C4-2B (cell line): ENCODE measurements around the gene DBP.

Experiments used
- H3K27ac ChIP-seq: fragments of 450-650 bp; 2 replicates; pipeline ENCODE4 v1.5.1; 2017
- CTCF ChIP-seq: fragments of 450-650 bp; conservative IDR thresholded peaks from 2 replicates; pipeline ENCODE4 v1.5.1; 2017; ENCODE audit warnings: mild to moderate bottlenecking
- ZFX ChIP-seq: fragments of 450-650 bp; IDR thresholded peaks from 2 replicates; pipeline ENCODE4 v1.6.1; 2017

The DBP gene

GRCh38 chr19:48672994-48673393 is 35.8 kb upstream of the DBP start, which contains the start of gene NTN5:
Gene NTN5, minus strand, starts transcription at chr19:48673017. Its CDS starts 2,031 bp downstream, at chr19:48670986.
- no peak within 1 kb of the TSS for H3K27ac ChIP-seq
- TF ChIP-seq CTCF: no peak
- TF ChIP-seq ZFX: no peak

DNA sequence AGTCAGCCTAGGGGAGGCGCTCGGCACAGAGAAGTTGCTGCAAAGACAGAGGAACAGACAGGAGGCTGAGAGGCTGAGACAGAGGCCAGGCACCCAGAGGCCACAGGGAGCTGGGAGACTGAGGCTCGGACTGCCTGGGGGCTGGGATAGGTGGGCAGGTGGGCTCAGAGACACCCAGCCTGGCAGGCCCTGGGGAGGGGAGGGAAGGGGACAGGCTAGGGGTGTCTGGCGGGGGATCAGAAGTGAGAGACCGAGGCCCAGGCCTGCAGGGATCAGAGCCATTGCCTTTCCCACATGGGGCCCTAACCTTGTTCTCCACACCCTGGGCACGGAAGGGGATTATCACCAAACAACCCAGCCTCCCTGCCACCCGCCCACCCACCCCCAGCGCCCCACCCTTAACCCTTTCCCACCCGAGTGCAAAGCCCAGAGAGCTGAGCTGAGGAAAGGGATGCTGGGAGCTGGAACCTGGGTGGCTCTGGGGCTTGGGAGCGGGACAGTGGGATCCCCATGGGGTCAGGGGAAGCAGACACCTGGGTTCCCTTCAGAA is 34.3 kb upstream of the DBP start:
- TF ChIP-seq CTCF (no peak), ZFX (no peak)
- H3K27ac ChIP-seq: no peak overlapping the region

DNA sequence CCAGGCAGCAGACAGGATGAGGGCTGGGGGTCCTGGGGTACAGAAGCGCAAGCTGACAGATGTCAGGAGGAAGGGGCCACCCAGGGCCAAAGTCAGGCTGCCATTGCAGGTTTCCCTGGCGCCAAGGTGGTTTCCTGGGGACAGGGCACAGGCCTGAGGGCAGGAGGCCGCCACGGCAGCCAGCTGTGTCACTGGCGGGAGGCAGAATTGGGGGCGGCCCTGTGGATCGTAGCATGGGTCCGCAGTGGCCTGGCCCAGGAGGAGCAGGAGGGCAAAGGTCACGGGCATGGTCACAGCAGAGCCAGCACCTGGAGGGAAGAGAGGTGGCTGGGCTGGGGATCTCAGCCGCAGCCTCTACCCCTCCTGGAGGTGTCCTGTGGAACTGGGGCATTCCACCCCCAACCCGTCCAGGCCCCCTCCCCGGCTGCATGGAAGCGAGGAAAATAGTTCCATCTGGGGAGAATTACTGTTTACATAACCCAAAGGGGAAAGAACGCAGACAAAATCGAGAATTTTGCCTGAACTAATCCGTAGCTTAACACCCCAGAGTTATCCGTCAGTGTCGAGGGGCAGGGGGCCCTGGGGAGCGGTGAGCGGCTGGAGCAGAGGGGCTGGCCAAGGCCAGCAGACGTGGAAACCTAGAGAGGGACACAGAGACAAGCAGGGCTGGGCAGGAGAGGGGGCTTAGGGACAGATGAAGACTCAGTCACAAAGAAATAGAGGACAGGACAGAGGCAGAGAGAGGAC is 33.7 kb upstream of the DBP start:
- no peak overlapping the region for H3K27ac ChIP-seq
- TF ChIP-seq CTCF (no peak), ZFX (no peak)

GRCh38 chr19:48669903-48670668 is 32.9 kb upstream of the DBP start:
- no peak overlapping the region for H3K27ac ChIP-seq
- no peak for TF ChIP-seq CTCF
- TF ChIP-seq ZFX: no peak

- no peak overlapping the region for H3K27ac ChIP-seq
- TF ChIP-seq CTCF: no peak
- no peak for TF ChIP-seq ZFX
Measured at GRCh38 chr19:48668761-48669160, 31.6 kb upstream of the DBP start.

DNA sequence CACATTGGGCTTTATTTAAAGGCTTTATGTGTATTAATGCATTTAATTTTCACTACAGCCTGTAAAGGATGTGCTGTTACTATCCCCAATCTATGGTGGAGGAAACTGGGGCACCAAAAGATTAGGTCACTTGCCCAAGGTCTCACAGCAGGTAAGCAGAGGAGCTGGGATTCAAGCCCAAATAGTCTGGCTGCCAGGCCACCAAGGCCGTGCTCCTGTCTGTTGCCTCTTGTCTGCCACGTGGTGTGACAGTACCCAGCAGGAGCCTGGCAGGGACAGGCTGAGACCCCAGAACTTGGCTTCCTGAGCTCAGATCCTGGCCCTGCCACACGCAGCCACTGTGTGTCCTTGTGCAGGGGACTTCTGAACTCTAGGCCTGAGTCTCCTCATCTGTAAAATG is 31.2 kb upstream of the DBP start:
- TF ChIP-seq CTCF: no peak

GRCh38 chr19:48665786-48666185 is 28.6 kb upstream of the DBP start:
- no peak overlapping the region for H3K27ac ChIP-seq
- TF ChIP-seq CTCF (no peak), ZFX (no peak)

More for the DNA sequence above, 31.2 kb upstream of the DBP start:
- H3K27ac ChIP-seq: no peak overlapping the region
